Fibroblast of pulmonary artery (primary cell): Measurements from ENCODE around the gene AEBP1.
A peak's percentile ranks its signal among the peaks of the same experiment; 100 is the strongest.
"Not testable (repeated sequence)": the region's sequence is repeated elsewhere in the genome, so short reads cannot be mapped to it uniquely, and the experiment has no call there.

Source experiments
- DNase-seq: peaks from one replicate; pipeline ENCODE4 v3.0.0-alpha.2; 2010; ENCODE audit warnings: low read depth
- H3K4me3 ChIP-seq: replicated peaks from 2 replicates; pipeline ENCODE4 v1.5.1; 2011; ENCODE audit warnings: low read depth, mild to moderate bottlenecking, control low read depth, low read length, moderate library complexity
- TF ChIP-seq, protein P1 (sequence below): IDR thresholded peaks from 2 replicates; pipeline ENCODE4 v1.5.1; 2011; ENCODE audit warnings: mild to moderate bottlenecking, control low read depth, low read length, inconsistent platforms; ENCODE audit errors: missing control alignments

Gene AEBP1

DNA sequence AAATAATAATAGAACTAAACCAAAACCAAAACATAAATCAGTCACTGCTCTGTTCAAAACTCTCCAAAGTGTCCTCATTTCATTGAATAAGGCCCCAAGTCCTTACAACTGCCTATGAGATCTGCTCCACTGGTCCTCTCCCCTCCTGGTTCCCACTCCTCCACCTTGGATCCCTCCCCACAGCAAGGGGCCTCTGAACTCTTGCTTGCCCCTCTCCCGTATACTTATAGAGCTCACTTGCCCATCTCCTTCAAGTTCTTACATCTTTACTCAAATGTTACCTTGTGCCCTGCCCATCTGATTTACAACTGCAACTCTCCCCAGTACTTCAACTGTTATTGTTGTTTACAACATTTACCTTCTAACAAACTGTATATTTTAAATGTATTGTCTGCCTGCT lies 18.4 kb downstream of the AEBP1 start:
- peak overlapping the region; percentile 73 for H3K4me3 ChIP-seq
- no peak for DNase-seq
- TF ChIP-seq, protein P1, sequence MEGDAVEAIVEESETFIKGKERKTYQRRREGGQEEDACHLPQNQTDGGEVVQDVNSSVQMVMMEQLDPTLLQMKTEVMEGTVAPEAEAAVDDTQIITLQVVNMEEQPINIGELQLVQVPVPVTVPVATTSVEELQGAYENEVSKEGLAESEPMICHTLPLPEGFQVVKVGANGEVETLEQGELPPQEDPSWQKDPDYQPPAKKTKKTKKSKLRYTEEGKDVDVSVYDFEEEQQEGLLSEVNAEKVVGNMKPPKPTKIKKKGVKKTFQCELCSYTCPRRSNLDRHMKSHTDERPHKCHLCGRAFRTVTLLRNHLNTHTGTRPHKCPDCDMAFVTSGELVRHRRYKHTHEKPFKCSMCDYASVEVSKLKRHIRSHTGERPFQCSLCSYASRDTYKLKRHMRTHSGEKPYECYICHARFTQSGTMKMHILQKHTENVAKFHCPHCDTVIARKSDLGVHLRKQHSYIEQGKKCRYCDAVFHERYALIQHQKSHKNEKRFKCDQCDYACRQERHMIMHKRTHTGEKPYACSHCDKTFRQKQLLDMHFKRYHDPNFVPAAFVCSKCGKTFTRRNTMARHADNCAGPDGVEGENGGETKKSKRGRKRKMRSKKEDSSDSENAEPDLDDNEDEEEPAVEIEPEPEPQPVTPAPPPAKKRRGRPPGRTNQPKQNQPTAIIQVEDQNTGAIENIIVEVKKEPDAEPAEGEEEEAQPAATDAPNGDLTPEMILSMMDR: no peak

DNA sequence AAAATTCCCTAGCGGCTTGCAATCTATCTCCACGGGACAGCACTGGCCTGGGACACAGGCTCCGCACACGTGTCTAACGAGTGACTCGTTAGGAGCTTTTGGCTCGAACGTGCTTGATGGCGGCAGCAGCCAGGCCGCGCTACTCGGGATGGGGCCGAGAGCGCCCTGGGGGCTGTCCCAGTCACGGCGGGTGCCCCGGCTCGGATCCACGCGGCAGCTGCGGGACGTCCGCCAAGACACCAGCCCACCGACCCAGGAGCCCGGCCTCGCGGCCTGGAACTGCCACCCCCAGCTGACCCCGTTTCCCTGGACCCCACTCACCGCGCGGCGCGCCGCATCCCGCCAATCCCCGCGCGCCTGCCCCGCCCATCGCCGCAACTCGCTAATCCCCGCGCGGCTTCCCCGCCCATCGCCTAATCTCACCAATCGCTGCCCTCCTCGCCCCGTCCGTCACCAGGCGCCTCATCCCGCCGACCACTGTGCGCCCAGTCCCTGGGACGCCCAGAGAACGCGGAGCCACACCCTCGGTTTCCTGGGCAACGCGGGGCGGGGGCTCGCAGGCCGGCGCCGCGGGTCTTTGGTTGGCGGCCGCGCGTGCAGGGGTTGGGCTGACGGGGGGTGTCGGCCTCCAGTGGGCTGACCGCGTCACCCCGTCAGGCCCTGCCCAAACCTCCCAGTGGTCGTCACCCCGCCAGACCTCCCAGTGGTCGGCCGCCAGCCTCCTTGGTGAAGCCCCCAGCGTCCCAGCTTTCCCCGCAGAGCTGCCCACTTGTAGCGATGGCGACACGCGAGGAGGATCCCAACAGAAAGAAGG lies 19.3 kb downstream of the AEBP1 start, which contains the start of gene POLD2:
Gene POLD2 (minus strand): TSS at position 359 of the 814 bp plus-strand sequence. CDS start 1,495 bp downstream, outside the sequence.
- peak; percentile 95 for DNase-seq
- peak within 1 kb of the TSS; percentile 73 for H3K4me3 ChIP-seq
- TF ChIP-seq, protein P1: no peak

DNA sequence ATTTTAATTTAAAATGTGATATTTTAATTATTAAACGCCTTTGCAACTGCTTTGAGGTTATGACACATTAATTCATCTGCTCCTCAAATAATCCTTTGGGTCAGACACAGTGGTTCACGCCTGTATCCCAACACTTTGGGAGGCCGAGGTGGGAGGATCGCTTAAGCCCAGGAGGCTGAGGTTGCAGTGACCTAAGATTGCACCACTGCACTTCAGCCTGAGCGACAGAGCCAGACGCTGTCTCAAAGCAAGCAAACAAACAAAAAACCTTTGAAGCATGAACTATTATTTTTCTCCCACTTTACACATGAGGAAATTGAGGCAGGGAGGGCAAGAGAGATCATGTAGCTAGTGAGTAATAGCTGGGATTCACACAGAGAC lies 20.7 kb downstream of the AEBP1 start:
- TF ChIP-seq, protein P1: no peak
- no peak for DNase-seq
- H3K4me3 ChIP-seq: no peak overlapping the region

DNA sequence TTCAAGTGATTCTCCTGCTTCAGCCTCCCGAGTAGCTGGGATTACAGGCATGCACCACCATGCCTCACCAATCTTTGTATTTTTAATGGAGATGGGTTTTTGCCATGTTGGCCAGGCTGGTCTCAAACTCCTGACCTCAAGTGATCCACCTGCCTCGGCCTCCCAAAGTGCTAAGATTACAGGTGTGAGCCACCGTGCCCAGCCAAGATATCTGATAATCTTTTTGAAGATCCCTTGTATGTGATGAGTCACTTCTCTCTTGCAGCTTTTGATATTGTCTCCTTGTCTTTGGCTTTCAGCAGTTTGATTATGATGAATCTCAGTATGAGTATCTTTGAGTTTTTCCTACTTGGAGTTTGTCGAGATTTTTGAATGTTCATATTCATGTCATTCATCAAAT lies 22.4 kb downstream of the AEBP1 start:
- not testable (repeated sequence) for DNase-seq, H3K4me3 ChIP-seq

DNA sequence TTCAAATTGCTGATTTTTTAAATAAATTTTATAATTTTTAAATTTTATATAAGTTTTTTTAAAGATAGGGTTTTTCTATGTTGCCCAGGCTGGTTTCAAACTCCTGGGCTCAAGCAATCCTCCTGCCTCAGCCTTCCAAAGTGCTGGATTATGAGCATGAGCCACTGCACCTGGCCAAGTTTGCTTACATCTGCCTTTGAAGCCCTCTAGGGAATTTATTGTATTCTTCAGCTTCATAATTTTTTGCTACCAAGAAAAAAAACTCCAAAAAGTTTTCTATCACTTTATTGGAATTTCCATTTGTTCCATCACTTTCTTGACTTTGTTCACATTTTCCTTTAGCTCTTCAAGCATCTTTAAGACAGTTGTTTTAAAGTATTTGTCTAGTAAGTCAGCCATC lies 23.0 kb downstream of the AEBP1 start:
- no peak for DNase-seq
- H3K4me3 ChIP-seq: no peak overlapping the region
- TF ChIP-seq, protein P1: no peak

DNA sequence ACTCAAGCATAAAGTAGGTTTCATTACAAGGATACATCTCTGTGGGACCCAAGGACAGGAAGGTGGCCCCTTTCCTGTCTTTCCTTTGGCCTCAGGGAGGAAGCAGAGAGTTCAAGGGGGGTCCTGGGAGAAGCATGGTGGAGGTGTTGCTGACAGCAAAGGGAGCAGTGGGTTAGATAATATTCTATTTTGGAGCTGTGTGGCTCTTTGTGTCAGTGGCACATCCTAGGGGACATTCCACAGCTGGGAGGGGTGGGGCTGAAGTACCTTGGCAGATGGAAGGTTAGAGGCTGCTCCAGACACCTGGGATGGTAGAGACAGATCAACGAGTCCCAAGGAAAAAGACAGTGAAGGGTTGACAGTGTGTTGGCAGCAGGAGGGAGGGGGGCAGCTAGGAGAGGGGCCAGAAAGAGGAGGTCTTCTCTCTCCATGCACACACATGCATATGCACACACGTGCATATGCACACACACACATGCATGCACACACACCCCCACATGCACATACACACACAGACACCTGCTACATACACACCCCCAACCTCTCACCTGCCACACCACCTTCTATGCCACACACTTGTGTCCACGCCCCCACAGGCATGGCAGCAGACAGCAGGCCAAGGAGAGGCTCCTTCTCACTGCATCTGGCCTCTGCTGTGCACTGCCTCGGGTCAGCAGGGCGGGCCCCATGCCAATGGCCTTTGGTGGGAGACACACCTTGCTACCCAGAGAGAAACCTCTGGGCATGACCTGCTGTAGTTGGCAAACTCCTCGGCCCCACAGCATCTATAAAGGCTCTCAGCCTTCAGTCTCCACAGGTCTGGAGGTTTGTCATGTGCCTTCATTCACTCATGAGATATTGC lies 24.8 kb downstream of the AEBP1 start:
- H3K4me3 ChIP-seq: no peak overlapping the region
- TF ChIP-seq, protein P1: no peak
- DNase-seq: no peak
